Neural progenitor cell (in vitro differentiated cells): ENCODE data around the gene UGT1A4. TPM values are rescaled to one million over a fixed set of nuclear protein-coding genes. Genes with fewer than 3 reads are reported as not detected.

Experiments used
- DNase-seq: peaks from one replicate; pipeline ENCODE4 v3.0.0-alpha.2; 2016; ENCODE audit warnings: low spot score
- H2AFZ ChIP-seq: fragments of 200-600 bp; sonication (generic); replicated peaks from 2 replicates; pipeline ENCODE4 v1.6.1; 2016; ENCODE audit warnings: antibody characterized with exemption
- H3F3A ChIP-seq: fragments of 200-600 bp; sonication (generic); 2 replicates; pipeline ENCODE4 v1.6.1; 2016; ENCODE audit warnings: antibody characterized with exemption, low read depth
- H3K27ac ChIP-seq: fragments of 200-600 bp; sonication (generic); 2 replicates; pipeline ENCODE4 v1.5.1; 2016; ENCODE audit warnings: mild to moderate bottlenecking
- H3K27me3 ChIP-seq: fragments of 200-600 bp; sonication (generic); 2 replicates; pipeline ENCODE4 v1.6.1; 2016; ENCODE audit warnings: mild to moderate bottlenecking, moderate library complexity
- H3K36me3 ChIP-seq: fragments of 200-600 bp; sonication (generic); 2 replicates; pipeline ENCODE4 v1.5.1; 2016
- H3K4me1 ChIP-seq: fragments of 200-600 bp; sonication (generic); 2 replicates; pipeline ENCODE4 v1.6.1; 2016; ENCODE audit warnings: mixed run types
- H3K4me2 ChIP-seq: fragments of 200-600 bp; sonication (generic); 2 replicates; pipeline ENCODE4 v1.6.1; 2016
- H3K4me3 ChIP-seq: fragments of 200-600 bp; sonication (generic); 2 replicates; pipeline ENCODE4 v1.5.1; 2016
- H3K79me2 ChIP-seq: fragments of 200-600 bp; sonication (generic); 2 replicates; pipeline ENCODE4 v1.6.1; 2016; ENCODE audit warnings: low read depth
- H3K9ac ChIP-seq: fragments of 200-600 bp; sonication (generic); 2 replicates; pipeline ENCODE4 v1.6.1; 2016
- H3K9me3 ChIP-seq: fragments of 200-600 bp; sonication (generic); 2 replicates; pipeline ENCODE4 v1.5.1; 2016; ENCODE audit warnings: low read depth
- H4K20me1 ChIP-seq: fragments of 200-600 bp; sonication (generic); 2 replicates; pipeline ENCODE4 v1.6.1; 2016; ENCODE audit warnings: low read depth
- H3K27ac Mint-ChIP-seq: 3 replicates; pipeline ENCODE4 v1.8.0; 2021; ENCODE audit warnings: mixed read lengths
- H3K27me3 Mint-ChIP-seq: 2 replicates; pipeline ENCODE4 v1.8.0; 2022; ENCODE audit warnings: low read depth, mild to moderate bottlenecking, inconsistent platforms, moderate library complexity, mixed read lengths; ENCODE audit not compliant: insufficient read depth
- H3K36me3 Mint-ChIP-seq: 3 replicates; pipeline ENCODE4 v1.8.0; 2021; ENCODE audit warnings: mixed read lengths
- H3K4me1 Mint-ChIP-seq: 3 replicates; pipeline ENCODE4 v1.8.0; 2021; ENCODE audit warnings: mixed read lengths
- H3K4me3 Mint-ChIP-seq: 3 replicates; pipeline ENCODE4 v1.8.0; 2021; ENCODE audit warnings: mild to moderate bottlenecking, moderate library complexity, mixed read lengths
- H3K9me3 Mint-ChIP-seq: 3 replicates; pipeline ENCODE4 v1.8.0; 2020; ENCODE audit warnings: mixed read lengths
- CTCF ChIP-seq: fragments of 200-600 bp; sonication (generic); IDR thresholded peaks from 2 replicates; pipeline ENCODE4 v1.5.1; 2017; ENCODE audit warnings: antibody characterized with exemption, mild to moderate bottlenecking
- EZH2 ChIP-seq: fragments of 200-600 bp; sonication (generic); IDR thresholded peaks from 2 replicates; pipeline ENCODE4 v1.6.1; 2017; ENCODE audit warnings: antibody characterized with exemption, mild to moderate bottlenecking, moderate library complexity
- EZH2phosphoT487 ChIP-seq: fragments of 200-600 bp; sonication (generic); IDR thresholded peaks from 2 replicates; pipeline ENCODE4 v1.6.1; 2017; ENCODE audit warnings: antibody characterized with exemption
- total RNA-seq: library from RNA; depleted of rRNA; stranded (reverse); fragments of >200 nt; gene quantifications from 2 replicates; pipeline ENCODE4 v1.2.3, GENCODE V29; 2015; ENCODE audit warnings: low replicate concordance

The UGT1A4 gene
- total RNA-seq, 1 donor from 2014 or later, result not detected

- Histone ChIP-seq H3K4me3 (no peak overlapping the region), H3K27me3 (no peaks in the 10 kb centered on the region), H3K36me3 (no peaks in the 10 kb centered on the region), H3K27ac (no peak overlapping the region), H3K9me3 (no peaks in the 10 kb centered on the region), H3F3A (no peaks in the 10 kb centered on the region), H2AFZ (no peak overlapping the region), H3K9ac (no peak overlapping the region), H3K4me1 (no peaks in the 10 kb centered on the region), H3K79me2 (no peaks in the 10 kb centered on the region), H3K4me2 (no peak overlapping the region), H4K20me1 (no peaks in the 10 kb centered on the region)
- Mint-ChIP-seq H3K27me3 (peaks cover 7% of the 10 kb centered on the region), H3K27ac (no peak overlapping the region), H3K4me3 (no peak overlapping the region), H3K4me1 (no peaks in the 10 kb centered on the region), H3K9me3 (peaks cover 26% of the 10 kb centered on the region), H3K36me3 (peaks cover 3% of the 10 kb centered on the region)
- no peak for DNase-seq
- TF ChIP-seq EZH2phosphoT487 (no peak), CTCF (no peak), EZH2 (no peak)
Measured at GRCh38 chr2:233773854-233774253, 55.3 kb downstream of the UGT1A4 start.

- DNase-seq, result no peak
- H4K20me1 ChIP-seq, result no peaks in the 10 kb centered on the region
- no peaks in the 10 kb centered on the region for H3K9me3 ChIP-seq
- H3K9me3 Mint-ChIP-seq, result peaks cover 23% of the 10 kb centered on the region
- H3K27ac Mint-ChIP-seq, result no peak overlapping the region
- H3K4me3 Mint-ChIP-seq, result no peak overlapping the region
- no peak overlapping the region for H3K9ac ChIP-seq
- H3K4me2 ChIP-seq, result no peak overlapping the region
- peaks cover 9% of the 10 kb centered on the region for H3K27me3 Mint-ChIP-seq
- H3K27me3 ChIP-seq, result no peaks in the 10 kb centered on the region
- no peaks in the 10 kb centered on the region for H3K4me1 ChIP-seq
- H3K79me2 ChIP-seq, result no peaks in the 10 kb centered on the region
- H3K36me3 Mint-ChIP-seq, result peaks cover 3% of the 10 kb centered on the region
- no peaks in the 10 kb centered on the region for H3K36me3 ChIP-seq
- H2AFZ ChIP-seq, result no peak overlapping the region
- no peaks in the 10 kb centered on the region for H3F3A ChIP-seq
- H3K4me1 Mint-ChIP-seq, result no peaks in the 10 kb centered on the region
- no peak overlapping the region for H3K4me3 ChIP-seq
- TF ChIP-seq EZH2 (no peak), EZH2phosphoT487 (no peak), CTCF (no peak)
- H3K27ac ChIP-seq, result no peak overlapping the region
Measured at GRCh38 chr2:233775414-233775813, 56.9 kb downstream of the UGT1A4 start.

GRCh38 chr2:233778030-233778429, 59.5 kb downstream of the UGT1A4 start, which contains the start of gene MROH2A:
Gene MROH2A (plus strand): TSS chr2:233778330. CDS start chr2:233779359, 1,029 bp downstream.
- Histone ChIP-seq H3K27me3 (no peaks in the 10 kb centered on the region), H3K4me3 (no peak within 1 kb of the TSS), H3K4me1 (no peaks in the 10 kb centered on the region), H3K27ac (no peak within 1 kb of the TSS), H3K79me2 (no peaks in the 10 kb centered on the region), H3K9ac (no peak within 1 kb of the TSS), H3F3A (no peaks in the 10 kb centered on the region), H4K20me1 (no peaks in the 10 kb centered on the region), H3K9me3 (no peaks in the 10 kb centered on the region), H2AFZ (no peak within 1 kb of the TSS), H3K4me2 (no peak within 1 kb of the TSS), H3K36me3 (no peaks in the 10 kb centered on the region)
- H3K36me3 Mint-ChIP-seq, result peaks cover 2% of the 10 kb centered on the region
- TF ChIP-seq EZH2phosphoT487, result no peak
- no peak for TF ChIP-seq EZH2
- TF ChIP-seq CTCF, result no peak
- H3K27me3 Mint-ChIP-seq, result peaks cover 7% of the 10 kb centered on the region
- DNase-seq, result no peak
- no peak within 1 kb of the TSS for H3K27ac Mint-ChIP-seq
- H3K4me1 Mint-ChIP-seq, result no peaks in the 10 kb centered on the region
- peaks cover 16% of the 10 kb centered on the region for H3K9me3 Mint-ChIP-seq
- no peak within 1 kb of the TSS for H3K4me3 Mint-ChIP-seq
